Activated CD8-positive, alpha-beta memory T cell treated with anti-CD3 and anti-CD28 coated beads for 36 hours (primary cell): ENCODE data around the gene RASSF5. TPM values are rescaled to one million over a fixed set of nuclear protein-coding genes. Genes with fewer than 3 reads are reported as not detected.

ENCODE experiments used
- CTCF ChIA-PET: fragments of 350-600 bp; sonication (Branson Sonifier 250); formaldehyde crosslinking; loops from one replicate; lab custom pipeline; 2021; ENCODE audit warnings: antibody characterized with exemption; lab: Charles Lee
- POLR2A ChIA-PET: fragments of 350-600 bp; sonication (Branson Sonifier 250); formaldehyde crosslinking; loops from one replicate; lab custom pipeline; 2021; ENCODE audit warnings: antibody characterized with exemption; lab: Charles Lee
- total RNA-seq, 2 experiments: library from RNA; stranded (reverse); gene quantifications; one replicate each; pipeline ENCODE4 v1.2.3, GENCODE V29; 2021

Gene RASSF5
- total RNA-seq: 100 to 1,000 TPM; 198 to 199 TPM

- ChIA-PET POLR2A (interaction anchor here (1.1 to 1.9 kb wide), 2 partner anchors 49 to 128 kb away, joined by 3 to 7 read pairs; partner anchors contain the start of gene DYRK3), CTCF (interaction anchor here (0.9 to 1.5 kb wide), 7 partner anchors 36 to 796 kb away, joined by 3 to 13 read pairs (median 4); no protein-coding TSS in a partner anchor)
Observed at GRCh38 chr1:206507284-206508129, at the start of gene RASSF5. Gene RASSF5, plus strand, starts transcription at chr1:206507531. Its CDS starts 72 bp downstream, at chr1:206507603.

GRCh38 chr1:206459703-206460102 is 47.6 kb upstream of the RASSF5 start:
- ChIA-PET CTCF (interaction anchor here (1.4 to 2.0 kb wide), 2 partner anchors 11 to 20 kb away, joined by 4 read pairs; partner anchors contain the start of gene IKBKE), POLR2A (no interaction called here)

- ChIA-PET CTCF (interaction anchor here (0.6 to 3.7 kb wide), 11 partner anchors 8 to 203 kb away, joined by 3 to 25 read pairs (median 4); partner anchors contain the start of gene IKBKE), POLR2A (interaction anchor here (1.1 kb wide), 1 partner anchor 10 kb away, joined by 3 read pairs; no protein-coding TSS in a partner anchor)
Observed at GRCh38 chr1:206460836-206461426, 46.4 kb upstream of the RASSF5 start.

- POLR2A ChIA-PET: interaction anchor here (1.1 kb wide), 1 partner anchor 9 kb away, joined by 3 read pairs; no protein-coding TSS in a partner anchor
- CTCF ChIA-PET: interaction anchor here (0.5 to 3.7 kb wide), 18 partner anchors 9 to 203 kb away, joined by 3 to 25 read pairs (median 4); partner anchors contain the start of gene IKBKE
Observed at GRCh38 chr1:206461602-206462455, 45.5 kb upstream of the RASSF5 start.

GRCh38 chr1:206463137-206463536 is 44.2 kb upstream of the RASSF5 start:
- ChIA-PET CTCF (interaction anchor here (1.0 to 3.7 kb wide), 4 partner anchors 13 to 201 kb away, joined by 3 to 25 read pairs (median 4); no protein-coding TSS in a partner anchor), POLR2A (no interaction called here)

GRCh38 chr1:206463911-206464310 is 43.4 kb upstream of the RASSF5 start:
- ChIA-PET POLR2A (no interaction called here), CTCF (interaction anchor here (1.2 to 3.7 kb wide), 3 partner anchors 14 to 24 kb away, joined by 4 to 25 read pairs (median 4); no protein-coding TSS in a partner anchor)

GRCh38 chr1:206464456-206464964 is 42.8 kb upstream of the RASSF5 start:
- POLR2A ChIA-PET: no interaction called here
- CTCF ChIA-PET: interaction anchor here (1.2 to 2.3 kb wide), 2 partner anchors 15 kb away, joined by 4 to 9 read pairs; no protein-coding TSS in a partner anchor

- CTCF ChIA-PET: interaction anchor here (1.2 to 2.3 kb wide), 3 partner anchors 11 to 115 kb away, joined by 4 to 9 read pairs (median 4); no protein-coding TSS in a partner anchor
- POLR2A ChIA-PET: no interaction called here
Observed at GRCh38 chr1:206465951-206466350, 41.4 kb upstream of the RASSF5 start.

- POLR2A ChIA-PET: no interaction called here
- CTCF ChIA-PET: interaction anchor here (0.6 to 2.3 kb wide), 2 partner anchors 10 to 12 kb away, joined by 3 to 9 read pairs; no protein-coding TSS in a partner anchor
Observed at GRCh38 chr1:206466840-206467649, 40.3 kb upstream of the RASSF5 start.

- ChIA-PET POLR2A (no interaction called here), CTCF (no interaction called here)
Observed at GRCh38 chr1:206467915-206468314, 39.4 kb upstream of the RASSF5 start.

GRCh38 chr1:206468571-206468970 is 38.8 kb upstream of the RASSF5 start:
- ChIA-PET CTCF (no interaction called here), POLR2A (no interaction called here)

- POLR2A ChIA-PET: interaction anchor here (0.8 to 1.2 kb wide), 2 partner anchors 10 to 216 kb away, joined by 3 to 7 read pairs; no protein-coding TSS in a partner anchor
- CTCF ChIA-PET: interaction anchor here (1.0 to 2.9 kb wide), 7 partner anchors 10 to 204 kb away, joined by 3 to 21 read pairs (median 4); no protein-coding TSS in a partner anchor
Observed at GRCh38 chr1:206469411-206469932, 37.9 kb upstream of the RASSF5 start.

GRCh38 chr1:206469933-206470691 is 37.2 kb upstream of the RASSF5 start, which contains the start of gene IKBKE:
Gene IKBKE, plus strand, starts transcription at chr1:206470476. Its CDS starts 2,752 bp downstream, at chr1:206473228.
- CTCF ChIA-PET: interaction anchor here (1.0 to 2.9 kb wide), 11 partner anchors 8 to 204 kb away, joined by 3 to 21 read pairs (median 4); no protein-coding TSS in a partner anchor
- POLR2A ChIA-PET: interaction anchor here (0.5 to 2.0 kb wide), 11 partner anchors 8 to 327 kb away, joined by 3 to 7 read pairs (median 3); no protein-coding TSS in a partner anchor

- CTCF ChIA-PET: interaction anchor here (0.7 to 2.9 kb wide), 11 partner anchors 9 to 203 kb away, joined by 3 to 21 read pairs (median 4); partner anchors contain the start of genes DYRK3 and RASSF5
- POLR2A ChIA-PET: interaction anchor here (0.5 to 2.0 kb wide), 10 partner anchors 9 to 327 kb away, joined by 3 to 7 read pairs (median 3); no protein-coding TSS in a partner anchor
Observed at GRCh38 chr1:206470692-206471414, 36.5 kb upstream of the RASSF5 start.

- ChIA-PET CTCF (interaction anchor here (0.7 to 2.9 kb wide), 9 partner anchors 8 to 163 kb away, joined by 3 to 21 read pairs (median 4); partner anchors contain the start of genes DYRK3 and RASSF5), POLR2A (interaction anchor here (0.9 to 2.0 kb wide), 2 partner anchors 33 to 213 kb away, joined by 4 to 5 read pairs; no protein-coding TSS in a partner anchor)
Observed at GRCh38 chr1:206471415-206471801, 35.9 kb upstream of the RASSF5 start.
